Fibroblast of lung (primary cell): Measurements from ENCODE around the gene TLX2. TPM values are rescaled to one million over a fixed set of nuclear protein-coding genes. Genes with fewer than 3 reads are reported as not detected.

ENCODE experiments used
- DNase-seq, 2 donors: peaks; one replicate each; pipeline versions ENCODE4 v3.0.0 to v3.0.0-alpha.2; 2010; ENCODE audit warnings: low read depth in 2 of 2
- H2AFZ ChIP-seq: 2 replicates; pipeline ENCODE4 v1.5.1; 2012; ENCODE audit warnings: low read length, control low read depth, inconsistent platforms
- H3K27ac ChIP-seq: 2 replicates; pipeline ENCODE4 v1.5.1; 2011; ENCODE audit warnings: low read length, control low read depth; ENCODE audit not compliant: insufficient read depth
- H3K27me3 ChIP-seq: 2 replicates; pipeline ENCODE4 v1.5.1; 2011; ENCODE audit warnings: mild to moderate bottlenecking, low read length; ENCODE audit not compliant: control insufficient read depth, insufficient read depth
- H3K36me3 ChIP-seq: 2 replicates; pipeline ENCODE4 v1.5.1; 2011; ENCODE audit warnings: low read length; ENCODE audit not compliant: control insufficient read depth, insufficient read depth
- H3K4me1 ChIP-seq: 2 replicates; pipeline ENCODE4 v1.5.1; 2011; ENCODE audit warnings: low read length; ENCODE audit not compliant: control insufficient read depth, insufficient read depth; ENCODE audit errors: extremely low read depth
- H3K4me2 ChIP-seq: 2 replicates; pipeline ENCODE4 v1.5.1; 2011; ENCODE audit warnings: low read length, control low read depth; ENCODE audit not compliant: insufficient read depth; ENCODE audit errors: extremely low read depth
- H3K4me3 ChIP-seq, 4 experiments: fragments of 200-600 bp in 1 of 4; sonication (generic) in 1 of 4; replicated peaks in 1 of 4; 2 replicates each; pipeline ENCODE4 v1.5.1; 2011 to 2016; ENCODE audit warnings: low read length in 4 of 4, low read depth in 3 of 4, mild to moderate bottlenecking in 3 of 4, control low read depth in 2 of 4, inconsistent platforms in 1 of 4, mixed read lengths in 1 of 4; ENCODE audit not compliant: insufficient read depth in 1 of 4; ENCODE audit errors: control extremely low read depth in 1 of 4
- H3K79me2 ChIP-seq: 2 replicates; pipeline ENCODE4 v1.5.1; 2012; ENCODE audit warnings: mild to moderate bottlenecking, low read length, inconsistent platforms; ENCODE audit not compliant: control insufficient read depth, insufficient read depth
- H3K9ac ChIP-seq: 2 replicates; pipeline ENCODE4 v1.5.1; 2011; ENCODE audit warnings: mild to moderate bottlenecking, low read length, control low read depth; ENCODE audit not compliant: insufficient read depth
- H3K9me3 ChIP-seq: 2 replicates; pipeline ENCODE4 v1.5.1; 2012; ENCODE audit warnings: low read depth, low read length; ENCODE audit not compliant: control insufficient read depth, insufficient read depth
- H4K20me1 ChIP-seq: 2 replicates; pipeline ENCODE4 v1.5.1; 2011; ENCODE audit warnings: low read length; ENCODE audit not compliant: control insufficient read depth, insufficient read depth; ENCODE audit errors: extremely low read depth
- CTCF ChIP-seq, 2 donors: IDR thresholded peaks in 1 of 2; conservative IDR thresholded peaks in 1 of 2; 1 replicate in 1 of 2; 2 replicates in 1 of 2; pipeline ENCODE4 v1.5.1; 2011 to 2012; ENCODE audit warnings: low read length in 2 of 2, control low read depth in 1 of 2, inconsistent platforms in 1 of 2, low read depth in 1 of 2, mild to moderate bottlenecking in 1 of 2
- EZH2 ChIP-seq: IDR thresholded peaks from 2 replicates; pipeline ENCODE4 v1.5.1; 2012; ENCODE audit warnings: low read length, control low read depth, mild to moderate bottlenecking; ENCODE audit errors: missing control alignments
- polyA plus RNA-seq, 2 donors: library from polyadenylated mRNA; depleted of rRNA in 1 of 2; stranded (reverse) in 1 of 2; unstranded in 1 of 2; fragments of >200 nt; gene quantifications; 2 replicates each; pipeline ENCODE4 v1.2.1, GENCODE V29; 2011 to 2012; ENCODE audit warnings: missing spikeins in 1 of 2
- total RNA-seq: library from RNA; depleted of rRNA; stranded (reverse); fragments of >200 nt; gene quantifications from 2 replicates; pipeline ENCODE4 v1.2.1, GENCODE V29; 2014

TLX2 gene
- total and polyA plus RNA-seq, 2 donors (not counting 1 experiment from before 2014, with no cell fraction given) = under 0.01 TPM; not detected in 1

- Histone ChIP-seq H3K9ac (no peak overlapping the region), H3K27me3 (no peaks in the 10 kb centered on the region), H3K36me3 (peaks cover 2% of the 10 kb centered on the region), H3K79me2 (no peaks in the 10 kb centered on the region), H3K4me1 (peaks cover 7% of the 10 kb centered on the region), H2AFZ (peak overlapping the region; percentile 71), H3K27ac (no peak overlapping the region), H4K20me1 (no peaks in the 10 kb centered on the region), H3K9me3 (no peaks in the 10 kb centered on the region), H3K4me3 (peak overlapping the region; percentile 44 to 58 (median 48)), H3K4me2 (peak overlapping the region; percentile 98)
- TF ChIP-seq EZH2 (no peak), CTCF (conservative IDR thresholded peaks at IDR 0.05 in 1 of 2, IDR thresholded peaks at IDR 0.05 in 1 of 2; ENCODE audit: low read depth in 1 of 2, low read length in 2 of 2) (no peak)
- no peak for DNase-seq
Observed at GRCh38 chr2:74497777-74498499, 16.3 kb upstream of the TLX2 start.

- H4K20me1 ChIP-seq = no peaks in the 10 kb centered on the region
- H3K9ac ChIP-seq = no peak overlapping the region
- no peak for DNase-seq
- peak overlapping the region; percentile 98 for H3K4me2 ChIP-seq
- no peaks in the 10 kb centered on the region for H3K36me3 ChIP-seq
- TF ChIP-seq EZH2 (peak; percentile 68), CTCF (conservative IDR thresholded peaks at IDR 0.05 in 1 of 2, IDR thresholded peaks at IDR 0.05 in 1 of 2; ENCODE audit: low read depth in 1 of 2, low read length in 2 of 2) (no peak)
- H3K4me1 ChIP-seq = peaks cover 9% of the 10 kb centered on the region
- no peak overlapping the region for H3K27ac ChIP-seq
- H3K79me2 ChIP-seq = no peaks in the 10 kb centered on the region
- H2AFZ ChIP-seq = peak overlapping the region; percentile 71
- H3K27me3 ChIP-seq = no peaks in the 10 kb centered on the region
- H3K4me3 ChIP-seq = peak overlapping the region; percentile 44 to 58 (median 48)
- no peaks in the 10 kb centered on the region for H3K9me3 ChIP-seq
Observed at GRCh38 chr2:74498500-74499266, 15.6 kb upstream of the TLX2 start.

- Histone ChIP-seq H3K27ac (no peak within 1 kb of the TSS), H3K4me1 (peaks cover 9% of the 10 kb centered on the region), H3K4me2 (peak within 1 kb of the TSS; percentile 98), H3K36me3 (no peaks in the 10 kb centered on the region), H3K9me3 (no peaks in the 10 kb centered on the region), H3K79me2 (no peaks in the 10 kb centered on the region), H3K4me3 (peak within 1 kb of the TSS; percentile 44 to 58 (median 48)), H3K27me3 (no peaks in the 10 kb centered on the region), H4K20me1 (no peaks in the 10 kb centered on the region), H2AFZ (peak within 1 kb of the TSS; percentile 71), H3K9ac (no peak within 1 kb of the TSS)
- no peak for DNase-seq
- TF ChIP-seq EZH2 (peak; percentile 15), CTCF (conservative IDR thresholded peaks at IDR 0.05 in 1 of 2, IDR thresholded peaks at IDR 0.05 in 1 of 2; ENCODE audit: low read depth in 1 of 2, low read length in 2 of 2) (no peak)
Observed at GRCh38 chr2:74499267-74499939, 14.8 kb upstream of the TLX2 start, which contains the start of gene LBX2. LBX2 (minus strand) TSS chr2:74499603; CDS start chr2:74499537, 66 bp downstream.
